Spinal cord (tissue), 10 donors: Measurements from ENCODE around the gene TMCC1. TPM values are rescaled to one million over a fixed set of nuclear protein-coding genes. Genes with fewer than 3 reads are reported as not detected.
A peak's percentile ranks its signal among the peaks of the same experiment; 100 is the strongest.

Source experiments
- DNase-seq, 6 donors: peaks; one replicate each; pipeline versions ENCODE4 v3.0.0 to v3.0.0-alpha.2; 2013 to 2015; ENCODE audit warnings: low spot score in 6 of 6, low read depth in 4 of 6
- H3K27ac ChIP-seq: one replicate; pipeline ENCODE4 v1.5.1; 2013; ENCODE audit warnings: low read depth, low read length, control low read depth
- H3K27me3 ChIP-seq: one replicate; pipeline ENCODE4 v1.6.1; 2013; ENCODE audit warnings: low read length; ENCODE audit not compliant: control insufficient read depth, insufficient read depth
- H3K36me3 ChIP-seq: one replicate; pipeline ENCODE4 v1.6.1; 2013; ENCODE audit warnings: low read length; ENCODE audit not compliant: control insufficient read depth, insufficient read depth
- H3K4me1 ChIP-seq: one replicate; pipeline ENCODE4 v1.6.1; 2013; ENCODE audit warnings: low read length; ENCODE audit not compliant: control insufficient read depth, insufficient read depth
- H3K4me3 ChIP-seq: one replicate; pipeline ENCODE4 v1.5.1; 2013; ENCODE audit warnings: low read depth, low read length, control low read depth
- H3K9me3 ChIP-seq: one replicate; pipeline ENCODE4 v1.6.1; 2013; ENCODE audit warnings: low read length; ENCODE audit not compliant: control insufficient read depth, insufficient read depth
- WGBS: methylation state at CpG from one replicate; pipeline ENCODE4 v1.1.5; 2013; ENCODE audit warnings: missing lambda C conversion rate; ENCODE audit not compliant: insufficient coverage; 5-methylcytosine and 5-hydroxymethylcytosine counted together
- polyA plus RNA-seq, 2 donors: library from polyadenylated mRNA; unstranded; fragments of 120-200 nt; gene quantifications; one replicate each; pipeline ENCODE4 v1.2.1, GENCODE V29; 2013; ENCODE audit not compliant: insufficient read length in 2 of 2
- total RNA-seq, 2 donors: library from RNA; depleted of rRNA in 1 of 2; stranded (reverse); fragments of 120-200 nt in 1 of 2; fragments of >200 nt in 1 of 2; gene quantifications; one replicate each; pipeline versions ENCODE4 v1.2.3 to v1.2.4, GENCODE V29; 2013 to 2014
- donor health status: healthy.

TMCC1 gene
- total and polyA plus RNA-seq, 4 donors, result 34.1 to 49.1 (median 44.4) TPM

GRCh38 chr3:129610276-129610675 lies 283.2 kb downstream of the TMCC1 start:
- peaks cover 14% of the 10 kb centered on the region for H3K27me3 ChIP-seq

GRCh38 chr3:129609591-129610182 lies 283.8 kb downstream of the TMCC1 start:
- Histone ChIP-seq H3K4me3 (no peak overlapping the region), H3K4me1 (peaks cover 52% of the 10 kb centered on the region), H3K27me3 (peaks cover 18% of the 10 kb centered on the region), H3K36me3 (no peaks in the 10 kb centered on the region), H3K9me3 (no peaks in the 10 kb centered on the region), H3K27ac (peak overlapping the region; percentile 33)
- DNase-seq, result no peak
- 42% methylated on average over 3 of the region's 3 CpGs for WGBS

More at GRCh38 chr3:129610276-129610675, 283.2 kb downstream of the TMCC1 start:
- peak overlapping the region; percentile 33 for H3K27ac ChIP-seq
- H3K4me3 ChIP-seq, result no peak overlapping the region
- no peaks in the 10 kb centered on the region for H3K36me3 ChIP-seq
- no peaks in the 10 kb centered on the region for H3K9me3 ChIP-seq
- 61% methylated on average over 5 of the region's 10 CpGs for WGBS
- peaks cover 49% of the 10 kb centered on the region for H3K4me1 ChIP-seq
- no peak for DNase-seq

GRCh38 chr3:129608936-129609590 lies 284.4 kb downstream of the TMCC1 start:
- DNase-seq, result no peak
- Histone ChIP-seq H3K9me3 (no peaks in the 10 kb centered on the region), H3K27me3 (peaks cover 24% of the 10 kb centered on the region), H3K36me3 (no peaks in the 10 kb centered on the region), H3K4me3 (no peak overlapping the region), H3K4me1 (peaks cover 57% of the 10 kb centered on the region), H3K27ac (no peak overlapping the region)
- 83% methylated on average over 2 of the region's 4 CpGs for WGBS

GRCh38 chr3:129608087-129608935 lies 285.2 kb downstream of the TMCC1 start:
- no peaks in the 10 kb centered on the region for H3K36me3 ChIP-seq
- WGBS, result 67% methylated on average over 14 of the region's 17 CpGs
- H3K9me3 ChIP-seq, result no peaks in the 10 kb centered on the region
- H3K4me3 ChIP-seq, result no peak overlapping the region
- peaks cover 64% of the 10 kb centered on the region for H3K4me1 ChIP-seq
- peaks cover 29% of the 10 kb centered on the region for H3K27me3 ChIP-seq
- peak in 1 of 6 donors; percentile 59 for DNase-seq
- H3K27ac ChIP-seq, result peak overlapping the region; percentile 57

- peaks cover 67% of the 10 kb centered on the region for H3K4me1 ChIP-seq
- no peaks in the 10 kb centered on the region for H3K9me3 ChIP-seq
- no peaks in the 10 kb centered on the region for H3K36me3 ChIP-seq
- DNase-seq, result no peak
- H3K27me3 ChIP-seq, result peaks cover 29% of the 10 kb centered on the region
- H3K4me3 ChIP-seq, result peak overlapping the region; percentile 31
- peak overlapping the region; percentile 57 for H3K27ac ChIP-seq
- WGBS, result 60% methylated on average over 11 of the region's 18 CpGs
These were observed 286.0 kb downstream of the TMCC1 start for GRCh38 chr3:129607391-129608068.

- peaks cover 66% of the 10 kb centered on the region for H3K4me1 ChIP-seq
- peak within 1 kb of the TSS; percentile 40 for H3K4me3 ChIP-seq
- 2% methylated on average over 86 of the region's 96 CpGs for WGBS
- H3K27ac ChIP-seq, result peak within 1 kb of the TSS; percentile 57
- no peaks in the 10 kb centered on the region for H3K9me3 ChIP-seq
- H3K36me3 ChIP-seq, result no peaks in the 10 kb centered on the region
- DNase-seq, result peak in 2 of 6 donors; percentile 40 to 66
- H3K27me3 ChIP-seq, result peaks cover 32% of the 10 kb centered on the region
These were observed 286.7 kb downstream of the TMCC1 start, which contains the start of gene PLXND1 for GRCh38 chr3:129606636-129607390. TSS of gene PLXND1 (minus strand) at chr3:129606676. CDS start at chr3:129606639, 37 bp downstream.

- peak in 1 of 6 donors; percentile 66 for DNase-seq
- under 1% methylated on average over 98 of the region's 98 CpGs for WGBS
- Histone ChIP-seq H3K4me1 (peaks cover 66% of the 10 kb centered on the region), H3K4me3 (peak overlapping the region; percentile 40), H3K36me3 (no peaks in the 10 kb centered on the region), H3K9me3 (no peaks in the 10 kb centered on the region), H3K27me3 (peaks cover 33% of the 10 kb centered on the region), H3K27ac (peak overlapping the region; percentile 33)
These were observed 287.4 kb downstream of the TMCC1 start for GRCh38 chr3:129605922-129606635.

GRCh38 chr3:129605203-129605921 lies 288.1 kb downstream of the TMCC1 start:
- peak overlapping the region; percentile 33 for H3K27ac ChIP-seq
- no peaks in the 10 kb centered on the region for H3K9me3 ChIP-seq
- H3K36me3 ChIP-seq, result no peaks in the 10 kb centered on the region
- DNase-seq, result peak in 2 of 6 donors; percentile 58 to 76
- WGBS, result under 1% methylated on average over 94 of the region's 98 CpGs
- H3K4me3 ChIP-seq, result peak overlapping the region; percentile 40
- peaks cover 71% of the 10 kb centered on the region for H3K4me1 ChIP-seq
- H3K27me3 ChIP-seq, result peaks cover 33% of the 10 kb centered on the region
